ENCODE measurements around the gene SRL.
"Not testable (repeated sequence)": the region's sequence is repeated elsewhere in the genome, so short reads cannot be mapped to it uniquely, and the experiment has no call there.

SRL gene

DNA sequence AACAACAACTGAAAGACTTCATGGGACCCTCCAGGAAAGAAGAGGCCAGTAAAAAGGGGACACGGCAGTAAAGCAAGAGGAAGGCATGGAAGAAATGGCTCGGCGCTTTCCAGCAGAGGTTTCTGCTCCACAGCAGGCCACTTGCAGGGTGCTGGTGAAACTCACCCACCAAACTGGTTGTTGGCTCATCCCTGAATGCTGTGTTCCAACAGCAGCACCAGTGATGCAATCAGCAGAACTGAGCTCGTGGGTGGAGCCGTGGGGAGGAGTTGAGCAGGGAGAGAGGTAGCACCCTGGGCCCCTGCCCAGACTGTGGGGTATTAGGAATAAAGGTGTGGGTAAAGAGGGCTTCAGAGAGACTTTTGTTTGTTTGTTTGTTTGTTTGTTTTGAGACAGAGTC, 62.9 kb downstream of the SRL start:
- no peaks in the 10 kb centered on the region for H3K9me3 Mint-ChIP-seq
- no peak overlapping the region for H3K4me3 Mint-ChIP-seq
- H3K27me3 Mint-ChIP-seq, result no peaks in the 10 kb centered on the region
- no peak overlapping the region for H3K27ac Mint-ChIP-seq
- peaks cover 2% of the 10 kb centered on the region for H3K36me3 Mint-ChIP-seq
- H3K4me1 Mint-ChIP-seq, result no peaks in the 10 kb centered on the region

DNA sequence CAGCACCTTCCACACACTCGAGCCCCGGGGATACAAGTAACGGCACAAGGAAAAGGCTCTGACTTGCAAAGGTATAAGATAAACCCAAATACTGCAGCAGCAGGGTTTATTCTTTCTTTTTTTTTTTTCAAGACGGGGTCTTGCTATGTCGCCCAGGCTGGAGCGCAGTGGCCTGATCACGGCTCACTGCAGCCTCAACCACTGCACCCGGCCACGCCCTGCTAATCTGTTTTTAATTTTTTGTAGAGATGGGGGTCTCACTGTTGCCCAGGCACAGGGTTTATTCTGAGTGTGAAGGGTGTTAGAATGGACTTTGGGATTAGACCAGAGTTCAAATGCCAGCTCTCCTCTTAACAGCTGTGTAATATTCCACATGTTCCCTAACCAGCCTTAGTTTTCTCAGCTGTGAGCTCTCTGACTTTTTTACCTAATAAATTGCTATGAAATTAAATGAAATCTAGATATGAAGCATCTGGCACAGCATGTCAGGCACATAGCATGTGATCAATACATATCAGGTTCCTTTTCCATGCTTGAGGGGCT, 63.3 kb downstream of the SRL start:
- Mint-ChIP-seq H3K27ac (no peak overlapping the region), H3K36me3 (peaks cover 2% of the 10 kb centered on the region), H3K4me1 (no peaks in the 10 kb centered on the region), H3K4me3 (no peak overlapping the region), H3K27me3 (no peaks in the 10 kb centered on the region), H3K9me3 (no peaks in the 10 kb centered on the region)

DNA sequence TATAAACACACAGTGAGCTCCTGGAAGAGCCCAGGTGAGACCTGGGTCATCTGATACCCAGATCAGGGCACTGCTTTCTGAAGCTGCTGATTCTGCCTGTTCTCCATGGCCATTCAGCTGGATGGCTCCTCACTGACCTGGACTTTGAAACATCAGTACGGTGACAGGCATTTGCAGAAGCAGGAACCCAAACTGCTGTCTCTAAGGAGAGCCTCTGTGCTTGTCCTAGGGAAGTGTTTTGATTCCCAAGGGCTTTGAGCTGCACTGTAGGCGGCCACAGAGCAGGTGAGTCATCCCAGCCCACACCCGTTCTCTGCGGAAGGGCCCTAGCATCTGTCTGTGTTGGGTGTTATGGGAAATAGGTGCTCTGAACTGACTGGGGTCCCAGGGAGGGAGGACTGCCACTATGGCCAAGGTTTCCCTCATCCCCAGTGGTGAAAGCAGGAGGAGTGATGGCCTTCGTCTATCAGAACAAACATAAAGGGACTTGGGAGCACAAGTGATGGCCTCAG, 64.9 kb downstream of the SRL start:
- no peaks in the 10 kb centered on the region for H3K4me1 Mint-ChIP-seq
- no peak overlapping the region for H3K4me3 Mint-ChIP-seq
- H3K9me3 Mint-ChIP-seq, result no peaks in the 10 kb centered on the region
- H3K27ac Mint-ChIP-seq, result no peak overlapping the region
- H3K36me3 Mint-ChIP-seq, result peaks cover 2% of the 10 kb centered on the region
- H3K27me3 Mint-ChIP-seq, result no peaks in the 10 kb centered on the region

DNA sequence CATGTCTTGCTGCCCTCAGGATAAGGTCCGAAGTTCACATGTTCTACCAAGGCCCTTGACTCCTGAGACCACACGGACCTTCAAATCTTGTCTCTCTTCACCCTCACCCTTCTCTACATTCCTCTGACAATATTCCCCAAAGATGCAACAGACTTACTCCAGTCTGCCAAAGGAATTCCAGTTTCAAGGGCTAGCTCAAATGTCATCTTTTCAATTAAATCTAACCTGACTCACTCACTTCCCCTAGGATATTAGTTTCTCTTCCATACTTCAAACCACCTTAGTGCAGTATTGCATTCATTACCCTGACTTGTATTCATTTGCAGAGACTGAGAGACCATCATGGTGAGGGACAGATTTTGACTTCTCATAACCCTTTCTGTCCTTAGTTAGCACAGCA, 66.0 kb downstream of the SRL start:
- Mint-ChIP-seq H3K4me1 (no peaks in the 10 kb centered on the region), H3K36me3 (peaks cover 2% of the 10 kb centered on the region), H3K9me3 (no peaks in the 10 kb centered on the region), H3K4me3 (no peak overlapping the region), H3K27me3 (no peaks in the 10 kb centered on the region), H3K27ac (no peak overlapping the region)

DNA sequence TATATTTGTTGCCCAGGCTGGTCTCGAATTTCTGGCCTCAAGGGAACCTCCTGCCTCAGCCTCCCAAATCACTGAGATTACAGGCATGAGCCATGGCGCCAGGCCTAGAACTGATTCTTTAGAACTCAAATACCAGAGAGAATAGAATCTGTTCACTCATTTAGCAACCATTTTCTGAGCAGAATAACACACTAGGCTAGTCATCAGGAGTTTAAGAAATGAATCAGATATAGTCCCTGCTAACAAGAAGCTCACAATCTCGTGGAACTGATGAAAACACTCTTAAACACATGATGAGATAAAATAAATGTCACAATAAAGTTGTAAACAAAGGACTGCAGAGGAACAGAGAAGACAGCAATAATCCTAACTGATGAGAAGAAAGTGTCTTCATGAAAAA, 69.8 kb downstream of the SRL start:
- no peaks in the 10 kb centered on the region for H3K9me3 Mint-ChIP-seq
- H3K4me1 Mint-ChIP-seq, result no peaks in the 10 kb centered on the region
- no peaks in the 10 kb centered on the region for H3K36me3 Mint-ChIP-seq
- no peaks in the 10 kb centered on the region for H3K27me3 Mint-ChIP-seq
- no peak overlapping the region for H3K27ac Mint-ChIP-seq
- H3K4me3 Mint-ChIP-seq, result no peak overlapping the region

DNA sequence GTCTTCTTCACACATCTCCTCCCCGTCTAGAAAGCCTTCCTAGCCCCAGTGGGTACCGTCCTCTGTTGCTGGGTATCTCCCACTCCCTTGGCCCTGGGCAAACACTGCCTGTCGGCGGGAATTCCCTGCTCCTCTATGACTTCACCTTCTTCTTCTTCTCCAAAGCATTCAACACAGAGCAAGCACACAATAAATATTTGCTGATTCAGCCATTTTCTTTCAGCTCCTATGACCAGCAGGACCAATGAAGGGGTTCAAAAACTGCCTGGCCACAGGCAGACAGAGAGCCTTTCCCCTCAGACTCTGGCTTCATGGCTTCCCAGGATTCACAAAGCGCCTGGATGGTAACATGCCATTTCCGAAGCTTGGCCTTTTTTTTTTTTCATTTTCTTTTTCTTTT, 72.5 kb downstream of the SRL start:
- Mint-ChIP-seq H3K27ac (no peak overlapping the region), H3K4me3 (no peak overlapping the region), H3K36me3 (no peaks in the 10 kb centered on the region), H3K27me3 (no peaks in the 10 kb centered on the region), H3K9me3 (no peaks in the 10 kb centered on the region), H3K4me1 (no peaks in the 10 kb centered on the region)

DNA sequence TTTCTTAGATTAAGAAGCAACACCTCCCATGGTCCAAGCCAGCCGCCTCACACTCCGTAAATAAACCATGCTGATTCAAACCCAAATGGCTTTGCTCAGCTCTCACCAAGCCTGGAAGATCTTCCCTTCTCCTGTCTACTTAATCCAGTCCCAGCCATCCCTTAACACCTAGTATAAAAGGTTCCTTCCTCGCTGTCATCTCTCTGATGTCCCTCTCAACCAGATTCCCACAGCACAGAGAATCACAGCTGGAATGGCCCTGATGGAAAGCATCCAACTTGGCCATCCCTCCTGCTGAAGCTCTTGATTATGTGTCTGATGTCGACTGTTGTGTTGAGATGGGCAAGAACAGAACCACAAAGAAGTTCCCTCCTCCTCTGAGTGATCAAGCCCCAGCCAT, 75.1 kb downstream of the SRL start:
- Mint-ChIP-seq H3K4me3 (no peak overlapping the region), H3K27ac (no peak overlapping the region), H3K27me3 (no peaks in the 10 kb centered on the region)

DNA sequence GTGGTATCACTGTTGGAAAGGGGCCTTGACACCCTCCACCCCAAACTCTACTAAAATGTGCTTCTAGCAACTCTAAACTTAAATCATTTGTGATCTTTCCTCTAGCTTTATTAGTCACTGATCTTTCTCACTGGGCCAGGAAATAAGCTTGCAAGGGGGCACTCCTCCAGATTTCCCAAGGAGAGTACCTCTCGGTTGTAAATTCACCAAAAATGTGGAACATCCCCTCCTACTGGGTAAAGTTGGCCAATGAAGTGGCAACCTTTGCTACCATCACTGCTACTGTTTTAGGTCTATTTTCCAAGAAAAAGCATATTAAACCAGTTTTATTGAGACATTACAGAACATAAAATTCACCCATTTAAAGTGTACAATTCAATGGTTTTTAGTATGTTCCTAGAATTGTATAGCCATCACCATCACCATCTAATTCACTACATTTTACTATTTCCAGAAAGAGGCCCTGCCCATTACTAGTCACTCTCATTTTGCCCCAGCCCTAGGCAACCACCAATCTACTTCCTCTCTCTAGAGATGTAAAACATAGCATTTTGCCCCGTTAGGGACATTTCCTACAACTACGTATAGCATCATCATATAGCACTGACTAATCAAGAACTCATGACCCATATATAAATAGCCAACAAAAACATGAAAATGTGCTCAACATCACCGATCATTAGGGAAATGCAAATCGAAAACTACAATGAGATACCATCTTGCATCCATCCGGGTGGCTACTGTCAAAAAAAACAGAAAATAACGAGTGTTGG, 81.0 kb downstream of the SRL start:
- no peaks in the 10 kb centered on the region for H3K36me3 Mint-ChIP-seq
- H3K27ac Mint-ChIP-seq, result no peak overlapping the region
- no peak overlapping the region for H3K4me3 Mint-ChIP-seq
- H3K4me1 Mint-ChIP-seq, result no peaks in the 10 kb centered on the region
- H3K27me3 Mint-ChIP-seq, result no peaks in the 10 kb centered on the region
- no peaks in the 10 kb centered on the region for H3K9me3 Mint-ChIP-seq

More for the DNA sequence above, 75.1 kb downstream of the SRL start:
- no peaks in the 10 kb centered on the region for H3K36me3 Mint-ChIP-seq
- H3K4me1 Mint-ChIP-seq, result no peaks in the 10 kb centered on the region
- H3K9me3 Mint-ChIP-seq, result no peaks in the 10 kb centered on the region

DNA sequence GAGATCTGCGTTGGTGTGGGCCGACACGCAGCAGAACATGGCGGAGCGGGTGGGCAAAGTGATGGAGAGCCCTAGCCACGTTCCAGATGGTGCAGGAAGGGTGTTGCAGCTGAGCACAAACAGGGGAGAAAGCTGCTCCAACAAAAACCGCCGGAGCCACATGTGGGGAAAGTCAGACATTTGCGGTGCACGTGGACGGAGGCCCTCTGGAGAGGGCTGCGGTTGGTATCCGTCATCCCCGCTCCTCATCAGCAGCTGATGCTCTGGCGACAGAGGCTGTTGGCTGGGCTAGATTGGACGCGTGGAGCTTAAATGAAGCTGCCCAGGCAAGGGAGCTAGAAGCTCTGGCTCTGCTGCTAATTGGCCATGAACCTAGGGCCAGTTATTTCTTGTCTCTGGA, 82.2 kb downstream of the SRL start:
- H3K4me3 Mint-ChIP-seq, result no peak overlapping the region

DNA sequence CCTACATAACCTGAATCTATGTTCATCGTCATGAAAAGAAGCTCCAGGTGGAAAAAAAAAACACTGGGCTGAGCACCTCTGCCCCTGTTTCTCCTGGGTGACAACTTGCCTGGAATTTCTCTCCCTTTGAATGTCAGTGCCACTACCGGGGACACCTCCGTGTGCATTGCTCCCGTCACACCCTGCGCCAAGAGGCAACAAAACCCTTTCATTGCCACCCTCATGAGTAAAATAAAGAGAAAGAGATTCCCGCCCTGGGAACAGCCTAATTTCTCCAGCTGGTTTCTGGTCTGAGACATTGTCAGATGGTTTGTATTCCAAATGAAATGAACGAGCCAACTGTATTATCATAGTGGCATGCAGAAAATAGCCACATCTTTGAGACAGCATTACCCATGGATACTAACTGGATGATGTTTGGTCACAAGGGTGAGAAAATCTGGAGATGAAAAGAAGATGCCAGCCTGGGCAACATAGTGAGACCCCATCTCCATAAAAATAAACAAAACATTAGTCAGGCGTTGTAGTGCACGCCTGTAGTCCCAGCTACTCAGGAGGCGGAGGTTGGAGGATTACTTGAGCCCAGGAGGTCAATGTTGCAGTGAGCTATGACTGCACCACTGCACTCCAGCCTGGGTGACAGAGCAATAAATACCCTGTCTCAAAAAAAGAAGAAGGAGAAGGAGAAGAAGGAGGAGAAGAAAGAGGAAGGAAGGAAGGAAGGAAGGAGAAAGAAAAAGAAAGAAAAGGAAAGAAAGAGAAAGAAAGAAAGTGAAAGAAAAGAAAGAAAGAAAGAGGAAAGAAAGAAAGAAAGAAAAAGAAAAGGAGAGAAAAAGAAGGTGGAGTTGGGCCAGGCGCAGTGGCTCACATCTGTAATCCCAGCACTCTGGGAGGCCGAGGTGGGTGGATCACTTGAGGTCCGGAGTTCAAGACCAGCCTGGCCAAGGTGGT, 83.5 kb downstream of the SRL start:
- H3K27me3 Mint-ChIP-seq, result no peaks in the 10 kb centered on the region
- H3K4me1 Mint-ChIP-seq, result no peaks in the 10 kb centered on the region
- no peak overlapping the region for H3K4me3 Mint-ChIP-seq
- no peak overlapping the region for H3K27ac Mint-ChIP-seq
- no peaks in the 10 kb centered on the region for H3K9me3 Mint-ChIP-seq
- no peaks in the 10 kb centered on the region for H3K36me3 Mint-ChIP-seq

More for the DNA sequence above, 82.2 kb downstream of the SRL start:
- Mint-ChIP-seq H3K36me3 (no peaks in the 10 kb centered on the region), H3K27me3 (no peaks in the 10 kb centered on the region), H3K27ac (no peak overlapping the region), H3K9me3 (no peaks in the 10 kb centered on the region), H3K4me1 (no peaks in the 10 kb centered on the region)

DNA sequence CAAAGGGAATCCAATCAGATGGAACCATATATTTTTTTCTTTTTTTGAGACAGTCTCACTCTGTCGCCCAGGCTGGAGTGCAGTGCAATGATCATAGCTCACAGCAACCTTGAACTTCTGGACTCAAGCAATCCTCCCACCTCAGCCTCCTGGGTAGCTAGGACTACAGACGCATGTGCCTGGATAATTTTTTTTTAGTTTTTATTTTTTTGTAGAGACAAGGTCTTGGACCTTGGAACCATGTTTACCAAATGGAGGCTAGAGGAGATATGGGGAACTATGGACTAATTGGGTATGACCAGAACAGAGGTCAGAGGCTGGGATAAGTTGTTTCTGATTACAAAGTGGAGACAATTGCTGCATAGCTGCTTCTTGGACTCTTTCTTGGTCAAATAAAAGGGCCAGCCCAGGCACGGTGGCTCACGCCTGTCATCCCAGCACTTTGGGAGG, 84.5 kb downstream of the SRL start:
- Mint-ChIP-seq H3K4me3 (no peak overlapping the region), H3K4me1 (no peaks in the 10 kb centered on the region), H3K27ac (no peak overlapping the region), H3K27me3 (no peaks in the 10 kb centered on the region), H3K9me3 (no peaks in the 10 kb centered on the region), H3K36me3 (no peaks in the 10 kb centered on the region)

DNA sequence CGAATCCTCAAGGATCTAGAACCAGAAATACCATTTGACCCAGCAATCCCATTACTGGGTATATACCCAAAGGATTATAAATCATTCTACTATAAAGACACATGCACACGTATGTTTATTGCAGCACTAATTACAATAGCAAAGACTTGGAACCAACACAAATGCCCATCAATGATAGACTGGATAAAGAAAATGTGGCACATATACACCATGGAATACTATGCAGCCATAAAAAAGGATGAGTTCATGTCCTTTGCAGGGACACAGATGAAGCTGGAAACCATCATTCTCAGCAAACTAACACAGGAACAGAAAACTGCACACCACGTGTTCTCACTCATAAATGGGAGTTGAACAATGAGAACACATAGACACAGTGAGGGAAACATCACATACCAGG, 85.4 kb downstream of the SRL start:
- not testable (repeated sequence) for H3K9me3 Mint-ChIP-seq, H3K36me3 Mint-ChIP-seq, H3K4me1 Mint-ChIP-seq, H3K4me3 Mint-ChIP-seq, H3K27ac Mint-ChIP-seq, H3K27me3 Mint-ChIP-seq

DNA sequence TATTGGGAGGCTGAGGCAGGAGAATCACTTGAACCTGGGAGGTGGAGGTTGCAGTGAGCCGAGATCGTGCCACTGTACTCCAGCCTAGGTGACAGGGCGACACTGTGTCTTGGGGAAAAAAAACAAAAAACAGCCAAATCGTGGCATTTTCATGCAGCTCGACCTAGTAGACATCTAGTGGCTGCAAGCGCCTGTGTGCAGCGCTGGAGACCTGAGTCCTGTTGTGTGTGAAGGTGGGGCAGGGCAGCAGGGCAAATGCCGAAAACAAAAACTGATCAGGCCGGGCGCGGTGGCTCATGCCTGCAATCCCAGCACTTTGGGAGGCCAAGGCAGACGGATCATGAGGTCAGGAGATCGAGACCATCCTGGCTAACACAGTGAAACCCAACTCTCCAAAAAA, 88.5 kb downstream of the SRL start:
- not testable (repeated sequence) for H3K4me1 Mint-ChIP-seq, H3K9me3 Mint-ChIP-seq, H3K27me3 Mint-ChIP-seq, H3K36me3 Mint-ChIP-seq, H3K27ac Mint-ChIP-seq, H3K4me3 Mint-ChIP-seq

DNA sequence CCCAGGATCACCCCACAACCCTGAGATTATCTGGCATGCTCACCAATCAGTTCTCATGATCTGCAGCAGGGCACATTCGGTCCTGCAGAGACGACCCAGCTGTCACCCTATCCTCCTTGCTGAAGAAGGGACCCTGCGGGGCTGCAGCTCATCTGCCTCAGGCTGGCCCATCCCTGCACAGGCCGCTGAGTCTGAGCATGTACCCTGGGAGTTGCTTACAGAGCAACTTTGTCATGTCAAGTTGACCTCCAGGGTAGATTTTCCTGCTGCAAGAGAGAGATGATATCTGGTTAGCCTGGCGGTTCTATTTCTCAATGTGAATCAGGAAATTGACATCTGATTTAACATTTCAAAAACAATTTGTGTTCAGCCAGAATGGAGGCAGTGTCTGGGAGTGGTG, 89.6 kb downstream of the SRL start:
- Mint-ChIP-seq H3K9me3 (no peaks in the 10 kb centered on the region), H3K4me1 (no peaks in the 10 kb centered on the region), H3K27ac (no peak overlapping the region), H3K4me3 (no peak overlapping the region), H3K36me3 (no peaks in the 10 kb centered on the region), H3K27me3 (no peaks in the 10 kb centered on the region)

DNA sequence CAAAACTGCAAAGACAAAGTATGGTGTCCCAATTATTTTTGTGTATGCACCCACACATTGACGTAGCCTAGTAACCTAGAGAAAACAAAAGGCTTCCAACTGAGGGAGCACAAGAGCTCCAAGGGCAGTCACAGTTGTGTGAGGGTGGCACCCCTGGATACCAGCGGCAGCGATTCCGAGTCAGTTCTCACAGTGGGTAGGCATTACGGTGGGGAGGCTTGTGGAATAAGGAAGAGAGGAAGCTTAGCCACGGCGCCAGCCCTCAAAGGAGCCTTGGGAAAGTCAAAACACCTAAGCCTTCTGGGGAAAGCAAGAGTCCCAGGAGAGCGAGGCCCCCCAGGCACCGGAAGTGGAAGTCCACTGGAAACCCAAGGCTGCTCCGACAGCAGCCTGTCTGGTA, 94.6 kb downstream of the SRL start:
- no peaks in the 10 kb centered on the region for H3K27me3 Mint-ChIP-seq
- no peak overlapping the region for H3K4me3 Mint-ChIP-seq
- H3K36me3 Mint-ChIP-seq, result no peaks in the 10 kb centered on the region
- no peaks in the 10 kb centered on the region for H3K9me3 Mint-ChIP-seq
- H3K27ac Mint-ChIP-seq, result no peak overlapping the region
- peaks cover 3% of the 10 kb centered on the region for H3K4me1 Mint-ChIP-seq

DNA sequence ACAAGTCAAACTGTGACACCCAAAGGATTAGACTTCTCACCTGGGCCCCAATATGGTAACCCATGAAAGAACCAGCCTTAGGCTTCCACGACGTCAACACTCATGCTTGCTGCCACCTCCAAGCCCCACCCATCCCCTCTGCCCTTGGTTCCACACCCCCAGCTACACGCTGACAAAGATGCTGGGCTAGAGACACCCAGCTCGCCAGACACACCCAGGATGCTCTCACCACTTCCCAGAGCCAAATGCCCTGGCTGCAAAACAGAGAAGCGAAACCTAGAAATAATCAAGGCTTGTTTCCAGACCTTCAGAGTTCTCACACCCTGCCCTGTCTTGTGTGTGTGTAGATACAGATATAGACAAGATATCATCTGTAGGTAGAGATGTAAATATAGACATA, 99.6 kb downstream of the SRL start:
- Mint-ChIP-seq H3K4me3 (no peak overlapping the region), H3K27ac (no peak overlapping the region), H3K36me3 (no peaks in the 10 kb centered on the region), H3K4me1 (peaks cover 4% of the 10 kb centered on the region), H3K9me3 (no peaks in the 10 kb centered on the region), H3K27me3 (peaks cover 1% of the 10 kb centered on the region)

Data from activated naive CD4-positive, alpha-beta T cell treated with anti-CD3 and anti-CD28 coated beads, Interleukin-2, amount 50 U/mL, for 24 hours (primary cell).